RKO (cell line): ENCODE results near the gene NDUFV3.
A peak's percentile ranks its signal among the peaks of the same experiment; 100 is the strongest.
"Not testable (repeated sequence)": the region's sequence is repeated elsewhere in the genome, so short reads cannot be mapped to it uniquely, and the experiment has no call there.

Experiments used
- DNase-seq: peaks from one replicate; pipeline ENCODE4 v3.0.0-alpha.2; 2016; ENCODE audit warnings: low spot score

Gene NDUFV3

GRCh38 chr21:42892931-42893755 is at the start of gene NDUFV3:
NDUFV3 (plus strand) TSS chr21:42893309; CDS start chr21:42893334, 25 bp downstream.
- peak; percentile 99 for DNase-seq

GRCh38 chr21:42844411-42845113 is 48.5 kb upstream of the NDUFV3 start:
- no peak for DNase-seq

- DNase-seq: no peak
These were observed 47.7 kb upstream of the NDUFV3 start for GRCh38 chr21:42845296-42845965.

GRCh38 chr21:42846221-42846620 is 46.9 kb upstream of the NDUFV3 start:
- no peak for DNase-seq

- no peak for DNase-seq
These were observed 45.9 kb upstream of the NDUFV3 start for GRCh38 chr21:42847051-42847707.

- no peak for DNase-seq
These were observed 45.4 kb upstream of the NDUFV3 start for GRCh38 chr21:42847726-42848125.

- not testable (repeated sequence) for DNase-seq
These were observed 44.8 kb upstream of the NDUFV3 start for GRCh38 chr21:42848144-42848931.

GRCh38 chr21:42848932-42849758 is 44.0 kb upstream of the NDUFV3 start:
- DNase-seq: no peak

GRCh38 chr21:42849759-42850412 is 43.2 kb upstream of the NDUFV3 start:
- DNase-seq: no peak

- no peak for DNase-seq
These were observed 42.6 kb upstream of the NDUFV3 start for GRCh38 chr21:42850463-42850862.

- DNase-seq: peak; percentile 26
These were observed 42.2 kb upstream of the NDUFV3 start for GRCh38 chr21:42850866-42851391.

GRCh38 chr21:42851812-42852665 is 41.1 kb upstream of the NDUFV3 start:
- DNase-seq: no peak

- DNase-seq: no peak
These were observed 40.1 kb upstream of the NDUFV3 start for GRCh38 chr21:42852925-42853570.

- no peak for DNase-seq
These were observed 39.5 kb upstream of the NDUFV3 start for GRCh38 chr21:42853621-42854020.

- no peak for DNase-seq
These were observed 38.7 kb upstream of the NDUFV3 start for GRCh38 chr21:42854246-42855010.

- DNase-seq: no peak
These were observed 37.8 kb upstream of the NDUFV3 start for GRCh38 chr21:42855171-42855936.

GRCh38 chr21:42855937-42856335 is 37.2 kb upstream of the NDUFV3 start:
- no peak for DNase-seq
